ENCODE data around the gene FAR2.

DNA sequence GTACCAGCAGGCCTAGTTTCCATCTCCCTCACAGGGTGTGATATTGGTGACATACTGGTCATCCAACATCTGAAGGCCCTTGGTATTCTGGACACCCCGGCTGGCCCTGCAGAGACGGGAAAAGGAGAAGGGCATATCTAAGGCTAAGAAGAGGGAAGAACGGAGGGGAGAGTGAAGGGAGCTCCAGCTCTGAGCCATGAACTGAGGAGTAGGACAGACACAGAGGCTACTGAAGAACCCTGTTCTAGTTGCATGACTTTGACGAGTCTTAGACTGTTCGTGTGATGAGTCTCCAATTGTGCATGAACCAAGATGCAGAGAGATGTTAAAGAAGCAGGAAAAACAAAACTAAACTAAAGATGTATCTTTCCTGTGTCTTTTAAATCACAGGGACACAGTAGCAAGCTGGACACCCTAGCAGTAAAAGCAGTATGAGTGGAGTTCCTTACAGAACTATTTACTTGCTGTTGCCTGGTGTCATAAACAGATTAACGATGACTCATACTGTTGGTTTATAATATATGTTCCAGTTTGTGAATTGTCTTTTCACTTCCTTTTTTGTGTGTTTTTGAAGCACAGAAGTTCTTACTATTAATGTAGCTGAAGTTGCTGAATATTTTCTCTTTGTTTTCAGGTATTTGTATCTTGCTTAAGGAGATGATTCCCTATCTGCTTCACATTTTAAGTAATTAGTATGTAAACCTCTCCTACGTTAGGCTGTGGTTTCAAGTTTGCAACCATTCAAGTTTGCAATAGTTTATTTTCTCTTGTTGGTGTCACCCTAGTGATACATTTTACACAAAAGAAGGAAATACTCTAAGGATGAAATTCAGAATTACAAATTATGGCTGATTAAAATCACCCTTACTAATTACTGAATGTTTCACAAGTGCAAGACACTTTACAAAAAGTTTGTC lies 15.7 kb downstream of the FAR2 start:
- no peak for TF ChIP-seq POLR2A (IDR thresholded peaks at IDR 0.05; ENCODE audit: low read depth, low read length)
- no peak for TF ChIP-seq TAF1 (IDR thresholded peaks at IDR 0.05; ENCODE audit: low read depth, low read length)
- TF ChIP-seq SPI1 (IDR thresholded peaks at IDR 0.05; ENCODE audit: low read depth, low read length): peak; percentile 93

Measured in GM12891 (cell line).